Osteocyte (in vitro differentiated cells): ENCODE results near the gene SPAG8. TPM values are rescaled to one million over a fixed set of nuclear protein-coding genes. Genes with fewer than 3 reads are reported as not detected.

Experiments used
- DNase-seq: peaks from one replicate; pipeline ENCODE4 v3.0.0; 2021; ENCODE audit warnings: mixed read lengths; ENCODE audit not compliant: unreplicated experiment; ENCODE audit errors: extremely low spot score
- H3K27ac Mint-ChIP-seq: one replicate; pipeline ENCODE4 v1.8.0; 2021; ENCODE audit warnings: mild to moderate bottlenecking, mixed read lengths; ENCODE audit not compliant: unreplicated experiment
- H3K27me3 Mint-ChIP-seq: one replicate; pipeline ENCODE4 v1.8.0; 2021; ENCODE audit warnings: mixed read lengths; ENCODE audit not compliant: unreplicated experiment
- H3K36me3 Mint-ChIP-seq: one replicate; pipeline ENCODE4 v1.8.0; 2021; ENCODE audit warnings: mixed read lengths; ENCODE audit not compliant: unreplicated experiment
- H3K4me1 Mint-ChIP-seq: one replicate; pipeline ENCODE4 v1.8.0; 2021; ENCODE audit warnings: mixed read lengths; ENCODE audit not compliant: unreplicated experiment
- H3K4me3 Mint-ChIP-seq: one replicate; pipeline ENCODE4 v1.8.0; 2021; ENCODE audit warnings: mild to moderate bottlenecking, moderate library complexity, mixed read lengths; ENCODE audit not compliant: unreplicated experiment
- H3K9me3 Mint-ChIP-seq: one replicate; pipeline ENCODE4 v1.8.0; 2021; ENCODE audit warnings: mixed read lengths; ENCODE audit not compliant: unreplicated experiment
- total RNA-seq: library from RNA; stranded (reverse); gene quantifications from 2 replicates; pipeline ENCODE4 v1.2.1, GENCODE V29; 2021
- TF ChIP-seq, protein P1 (sequence below): fragments of 200-600 bp; sonication (generic); IDR thresholded peaks from 2 replicates; pipeline ENCODE4 v1.5.0; 2021; ENCODE audit warnings: antibody characterized with exemption, mild to moderate bottlenecking, moderate library complexity

The SPAG8 gene
- total RNA-seq, 1 donor from 2014 or later = 2.4 TPM

DNA sequence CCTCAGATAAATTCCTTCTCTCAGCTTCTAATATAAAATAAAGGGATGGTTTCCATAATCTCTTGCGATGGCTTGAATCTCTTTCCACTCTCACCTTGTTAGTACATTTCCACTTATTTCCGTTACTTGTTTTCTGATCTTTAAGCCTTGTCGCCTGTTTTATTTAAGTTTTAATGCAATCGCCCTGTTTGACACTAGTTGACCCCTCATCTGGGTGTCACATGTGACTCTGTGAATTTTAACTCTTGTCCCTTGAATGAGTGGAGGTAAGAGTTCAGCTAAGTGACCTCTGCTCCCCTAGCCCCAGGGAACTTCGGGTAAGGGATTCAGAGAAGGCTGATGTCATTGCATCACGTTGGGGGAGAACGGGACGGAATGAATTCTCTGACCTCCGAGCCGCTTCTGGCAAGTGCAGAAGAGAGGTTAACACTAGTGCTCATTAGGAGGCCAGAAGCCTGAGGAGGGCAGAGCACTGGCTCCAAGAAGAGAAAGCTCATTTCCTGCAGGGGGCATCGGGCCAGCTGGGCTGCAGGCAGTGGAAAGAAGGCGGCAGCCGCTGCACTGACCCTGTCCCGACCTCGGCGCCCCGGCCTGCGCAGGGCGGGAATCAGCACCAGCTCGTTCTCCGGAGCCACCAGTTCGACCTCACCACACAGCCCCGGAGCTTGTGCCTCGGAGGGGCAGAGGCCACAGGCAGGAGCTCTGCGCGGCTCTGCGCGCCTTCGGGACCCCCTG is 2.2 kb upstream of the SPAG8 start:
- Mint-ChIP-seq H3K4me3 (peak overlapping the region; percentile 83), H3K4me1 (peaks cover 36% of the 10 kb centered on the region), H3K27me3 (peaks cover 3% of the 10 kb centered on the region), H3K9me3 (no peaks in the 10 kb centered on the region), H3K27ac (peak overlapping the region; percentile 89), H3K36me3 (no peaks in the 10 kb centered on the region)
- DNase-seq = no peak
- TF ChIP-seq, protein P1, sequence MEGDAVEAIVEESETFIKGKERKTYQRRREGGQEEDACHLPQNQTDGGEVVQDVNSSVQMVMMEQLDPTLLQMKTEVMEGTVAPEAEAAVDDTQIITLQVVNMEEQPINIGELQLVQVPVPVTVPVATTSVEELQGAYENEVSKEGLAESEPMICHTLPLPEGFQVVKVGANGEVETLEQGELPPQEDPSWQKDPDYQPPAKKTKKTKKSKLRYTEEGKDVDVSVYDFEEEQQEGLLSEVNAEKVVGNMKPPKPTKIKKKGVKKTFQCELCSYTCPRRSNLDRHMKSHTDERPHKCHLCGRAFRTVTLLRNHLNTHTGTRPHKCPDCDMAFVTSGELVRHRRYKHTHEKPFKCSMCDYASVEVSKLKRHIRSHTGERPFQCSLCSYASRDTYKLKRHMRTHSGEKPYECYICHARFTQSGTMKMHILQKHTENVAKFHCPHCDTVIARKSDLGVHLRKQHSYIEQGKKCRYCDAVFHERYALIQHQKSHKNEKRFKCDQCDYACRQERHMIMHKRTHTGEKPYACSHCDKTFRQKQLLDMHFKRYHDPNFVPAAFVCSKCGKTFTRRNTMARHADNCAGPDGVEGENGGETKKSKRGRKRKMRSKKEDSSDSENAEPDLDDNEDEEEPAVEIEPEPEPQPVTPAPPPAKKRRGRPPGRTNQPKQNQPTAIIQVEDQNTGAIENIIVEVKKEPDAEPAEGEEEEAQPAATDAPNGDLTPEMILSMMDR = peak; percentile 47

DNA sequence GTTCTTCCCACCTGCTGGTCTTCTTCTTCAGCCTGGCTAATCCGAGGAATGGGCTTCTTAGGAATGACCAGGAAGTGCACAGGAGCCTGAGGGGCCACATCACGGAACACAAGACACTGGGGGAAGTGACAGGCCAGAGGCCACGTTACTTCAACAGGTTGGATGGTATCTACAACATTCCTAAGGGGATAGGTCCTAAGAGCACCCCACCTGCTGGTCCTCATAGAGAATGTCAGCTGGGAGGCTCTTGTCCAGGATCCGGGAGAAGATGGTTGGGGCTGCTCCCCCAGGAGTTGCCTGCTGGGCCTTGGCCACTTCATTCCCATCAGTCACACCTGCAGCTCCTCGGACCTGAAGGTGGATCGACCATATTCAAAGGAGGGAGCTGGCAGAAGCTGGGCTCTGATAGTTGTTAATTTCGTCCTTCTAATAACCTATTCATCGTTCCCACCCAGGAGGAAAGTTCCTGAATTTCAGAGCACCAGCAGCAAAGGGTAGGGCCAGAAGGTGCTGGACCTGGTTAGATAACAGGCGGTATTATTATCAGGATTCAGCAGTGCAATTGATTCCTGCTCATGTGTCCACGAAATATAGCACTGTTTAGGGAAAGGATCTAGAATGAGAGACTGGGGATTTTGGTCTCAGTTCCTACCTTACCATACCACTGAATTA is 1.5 kb upstream of the SPAG8 start:
- H3K27me3 Mint-ChIP-seq = peaks cover 3% of the 10 kb centered on the region
- DNase-seq = no peak
- H3K27ac Mint-ChIP-seq = no peak overlapping the region

DNA sequence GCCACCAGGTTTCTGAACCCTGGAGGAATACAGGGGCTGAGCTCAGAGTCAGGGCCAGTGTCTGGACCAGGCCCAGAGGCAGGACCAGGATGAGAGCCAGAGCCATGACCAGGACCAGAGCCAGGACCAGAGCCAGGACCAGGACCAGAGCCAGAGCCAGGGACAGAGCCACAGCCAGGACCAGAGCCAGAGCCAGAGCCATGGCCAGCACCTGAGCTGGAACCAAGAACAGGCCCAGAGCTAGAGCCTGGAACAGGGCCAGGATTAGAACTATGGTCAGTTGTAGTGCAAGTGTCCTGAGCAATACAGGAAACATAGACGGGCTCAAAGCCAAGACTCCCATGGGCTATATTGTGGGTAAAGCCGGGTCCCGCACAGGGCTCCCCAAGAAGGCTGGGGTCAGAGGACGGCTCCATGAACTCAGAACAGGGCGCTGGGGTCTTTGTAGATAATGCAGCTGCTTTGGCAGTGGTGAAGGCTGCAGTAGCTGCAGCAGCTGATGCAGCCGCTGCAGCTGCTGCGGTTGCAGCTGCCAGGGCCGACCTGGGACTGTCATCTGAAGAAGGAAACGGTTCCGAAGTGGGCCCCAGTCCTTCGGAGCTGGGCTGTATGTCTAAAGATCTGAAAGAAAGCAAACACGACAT is 559 bp downstream of the SPAG8 start:
- Mint-ChIP-seq H3K36me3 (peaks cover 10% of the 10 kb centered on the region), H3K4me1 (peaks cover 32% of the 10 kb centered on the region), H3K9me3 (no peaks in the 10 kb centered on the region), H3K4me3 (peak overlapping the region; percentile 86), H3K27me3 (no peaks in the 10 kb centered on the region), H3K27ac (peak overlapping the region; percentile 92)
- DNase-seq = no peak
- TF ChIP-seq, protein P1 = no peak

More for the DNA sequence above, 1.5 kb upstream of the SPAG8 start:
- H3K4me3 Mint-ChIP-seq = peak overlapping the region; percentile 83
- no peaks in the 10 kb centered on the region for H3K36me3 Mint-ChIP-seq
- TF ChIP-seq, protein P1 = peak; percentile 29
- H3K9me3 Mint-ChIP-seq = no peaks in the 10 kb centered on the region
- H3K4me1 Mint-ChIP-seq = peaks cover 36% of the 10 kb centered on the region

DNA sequence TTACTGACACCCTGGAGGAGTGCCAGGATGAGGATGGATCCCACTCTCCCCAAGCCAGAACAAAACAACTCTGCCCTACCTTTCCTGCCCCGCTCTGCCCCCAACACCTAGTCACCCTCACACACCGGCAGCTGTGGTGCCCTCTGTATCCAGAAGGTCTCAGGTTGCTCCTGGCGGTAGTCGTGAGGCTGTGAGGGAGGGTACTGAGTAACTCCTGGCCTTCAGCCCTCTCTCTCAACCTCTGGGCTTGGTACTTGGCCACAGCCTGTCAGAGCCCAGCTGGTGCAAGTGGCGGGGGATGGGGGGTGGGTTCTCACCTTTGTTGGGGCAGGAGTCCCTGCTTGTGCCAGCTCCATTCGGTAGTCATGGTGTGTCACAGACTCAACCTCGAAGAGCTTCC is 1.9 kb downstream of the SPAG8 start:
- Mint-ChIP-seq H3K27ac (no peak overlapping the region), H3K27me3 (no peaks in the 10 kb centered on the region), H3K9me3 (no peaks in the 10 kb centered on the region), H3K4me3 (no peak overlapping the region), H3K4me1 (peaks cover 26% of the 10 kb centered on the region), H3K36me3 (peaks cover 14% of the 10 kb centered on the region)
- TF ChIP-seq, protein P1 = no peak
- DNase-seq = no peak

DNA sequence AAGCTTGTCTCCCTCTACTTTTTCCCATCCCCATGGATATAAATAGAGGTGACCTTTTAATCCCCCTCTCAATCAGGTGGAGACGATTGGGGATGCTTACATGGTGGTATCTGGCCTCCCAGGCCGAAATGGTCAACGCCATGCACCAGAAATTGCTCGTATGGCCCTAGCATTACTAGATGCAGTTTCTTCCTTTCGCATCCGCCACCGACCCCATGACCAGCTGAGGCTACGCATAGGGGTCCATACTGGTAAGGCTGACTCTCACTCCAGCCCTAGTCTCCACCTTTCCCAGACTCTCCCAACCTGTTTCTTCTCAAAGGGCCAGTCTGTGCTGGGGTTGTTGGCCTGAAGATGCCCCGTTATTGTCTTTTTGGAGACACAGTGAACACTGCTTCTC is 3.6 kb downstream of the SPAG8 start:
- no peak for DNase-seq
- Mint-ChIP-seq H3K36me3 (peaks cover 15% of the 10 kb centered on the region), H3K27me3 (no peaks in the 10 kb centered on the region), H3K4me3 (no peak overlapping the region), H3K27ac (no peak overlapping the region), H3K4me1 (peaks cover 18% of the 10 kb centered on the region), H3K9me3 (no peaks in the 10 kb centered on the region)
- TF ChIP-seq, protein P1 = no peak
